Ascending aorta (tissue), 2 donors: ENCODE measurements around the gene ADM5. TPM values are rescaled to one million over a fixed set of nuclear protein-coding genes. Genes with fewer than 3 reads are reported as not detected.

Experiments
- DNase-seq, 2 donors: peaks; one replicate each; pipeline ENCODE4 v3.0.0-alpha.2; 2019; ENCODE audit warnings: low spot score in 2 of 2
- H3K27ac ChIP-seq, 2 donors: fragments of 200-600 bp; sonication (generic); one replicate each; pipeline ENCODE4 v1.5.1; 2016 to 2017; ENCODE audit warnings: mild to moderate bottlenecking in 1 of 2
- H3K27me3 ChIP-seq: fragments of 200-600 bp; sonication (generic); one replicate; pipeline ENCODE4 v1.5.1; 2017
- H3K36me3 ChIP-seq, 2 donors: fragments of 200-600 bp; sonication (generic); one replicate each; pipeline ENCODE4 v1.5.1; 2016
- H3K4me1 ChIP-seq, 2 donors: fragments of 200-600 bp; sonication (generic); one replicate each; pipeline ENCODE4 v1.5.1; 2016 to 2017; ENCODE audit warnings: mild to moderate bottlenecking in 1 of 2
- H3K4me3 ChIP-seq, 2 donors: fragments of 200-600 bp; sonication (generic); one replicate each; pipeline ENCODE4 v1.5.1; 2016 to 2017; ENCODE audit warnings: mild to moderate bottlenecking in 1 of 2
- H3K9me3 ChIP-seq, 2 donors: fragments of 200-600 bp; sonication (generic); one replicate each; pipeline ENCODE4 v1.5.1; 2016
- CTCF ChIP-seq, 3 experiments: fragments of 200-600 bp in 2 of 3; fragments of 450-650 bp in 1 of 3; sonication (generic) in 2 of 3; IDR thresholded peaks; one replicate each; pipeline ENCODE4 v1.5.1; 2016 to 2019; ENCODE audit warnings: antibody characterized with exemption in 3 of 3, mild to moderate bottlenecking in 1 of 3, moderate library complexity in 1 of 3
- intact Hi-C: fragments of 100-400 bp; cut with DNase I; formaldehyde crosslinking; loops from one replicate; pipeline ENCODE4 v1.15.1; 2023
- total RNA-seq: library from RNA; depleted of rRNA; stranded (reverse); fragments of >200 nt; gene quantifications from one replicate; pipeline ENCODE4 v1.1.0, GENCODE V29; 2016

ADM5 gene
- total RNA-seq, 1 donor from 2014 or later, result 9.8 TPM

- DNase-seq, result no peak
- TF ChIP-seq CTCF (IDR thresholded peaks at IDR 0.05), result no peak
- H3K9me3 ChIP-seq, result no peaks in the 10 kb centered on the region
- peaks cover 0 to 17% of the 10 kb centered on the region in 2 donors for H3K4me1 ChIP-seq
- no peak overlapping the region for H3K4me3 ChIP-seq
- peaks cover 0 to 9% of the 10 kb centered on the region in 2 donors for H3K36me3 ChIP-seq
- H3K27ac ChIP-seq, result no peak overlapping the region
- no peaks in the 10 kb centered on the region for H3K27me3 ChIP-seq
- intact Hi-C loops, result no loop called here
These were observed 2.7 kb downstream of the ADM5 start for GRCh38 chr19:49692147-49692506.

GRCh38 chr19:49696115-49696514 lies 6.7 kb downstream of the ADM5 start:
- H3K4me1 ChIP-seq, result peaks cover 0 to 5% of the 10 kb centered on the region in 2 donors
- H3K9me3 ChIP-seq, result no peaks in the 10 kb centered on the region
- H3K4me3 ChIP-seq, result no peak overlapping the region
- intact Hi-C loops, result no loop called here
- H3K36me3 ChIP-seq, result no peaks in the 10 kb centered on the region
- no peaks in the 10 kb centered on the region for H3K27me3 ChIP-seq
- no peak overlapping the region for H3K27ac ChIP-seq
- DNase-seq, result no peak
- TF ChIP-seq CTCF (IDR thresholded peaks at IDR 0.05), result no peak

- DNase-seq, result no peak
- Histone ChIP-seq H3K4me1 (no peaks in the 10 kb centered on the region), H3K36me3 (no peaks in the 10 kb centered on the region), H3K27ac (no peak overlapping the region), H3K27me3 (no peaks in the 10 kb centered on the region), H3K9me3 (no peaks in the 10 kb centered on the region), H3K4me3 (no peak overlapping the region)
- TF ChIP-seq CTCF (IDR thresholded peaks at IDR 0.05), result no peak
- intact Hi-C loops, result no loop called here
These were observed 7.5 kb downstream of the ADM5 start for GRCh38 chr19:49696865-49697264.

GRCh38 chr19:49699364-49699763 lies 10.0 kb downstream of the ADM5 start:
- Histone ChIP-seq H3K4me1 (no peaks in the 10 kb centered on the region), H3K9me3 (no peaks in the 10 kb centered on the region), H3K27me3 (no peaks in the 10 kb centered on the region), H3K27ac (no peak overlapping the region), H3K36me3 (no peaks in the 10 kb centered on the region), H3K4me3 (no peak overlapping the region)
- TF ChIP-seq CTCF (IDR thresholded peaks at IDR 0.05), result no peak
- intact Hi-C loops, result no loop called here
- no peak for DNase-seq

GRCh38 chr19:49700563-49700962 lies 11.2 kb downstream of the ADM5 start:
- Histone ChIP-seq H3K27me3 (no peaks in the 10 kb centered on the region), H3K27ac (no peak overlapping the region), H3K4me3 (no peak overlapping the region), H3K36me3 (no peaks in the 10 kb centered on the region), H3K9me3 (no peaks in the 10 kb centered on the region), H3K4me1 (no peaks in the 10 kb centered on the region)
- no peak for DNase-seq
- intact Hi-C loops, result no loop called here
- no peak for TF ChIP-seq CTCF (IDR thresholded peaks at IDR 0.05)

- no peak for TF ChIP-seq CTCF (IDR thresholded peaks at IDR 0.05)
- intact Hi-C loops, result no loop called here
- no peaks in the 10 kb centered on the region for H3K9me3 ChIP-seq
- no peaks in the 10 kb centered on the region for H3K27me3 ChIP-seq
- H3K36me3 ChIP-seq, result no peaks in the 10 kb centered on the region
- no peak for DNase-seq
- H3K27ac ChIP-seq, result no peak overlapping the region
- H3K4me1 ChIP-seq, result no peaks in the 10 kb centered on the region
- H3K4me3 ChIP-seq, result no peak overlapping the region
These were observed 11.9 kb downstream of the ADM5 start for GRCh38 chr19:49701271-49701786.
